Upper lobe of left lung (tissue), 4 donors: Measurements from ENCODE around the gene PTPRN2.

Experiments used
- POLR2A ChIP-seq, 4 donors: fragments of 450-650 bp; IDR thresholded peaks; one replicate each; pipeline ENCODE4 v1.5.1; 2016 to 2017; ENCODE audit warnings: antibody characterized with exemption in 4 of 4, mild to moderate bottlenecking in 2 of 4
- POLR2AphosphoS5 ChIP-seq, 2 donors: sonication (generic); formaldehyde crosslinking; IDR thresholded peaks; one replicate each; pipeline ENCODE4 v1.5.1; 2017; ENCODE audit warnings: antibody characterized with exemption in 2 of 2
- TF ChIP-seq, protein P1 (sequence below), 6 experiments: fragments of 450-650 bp in 4 of 6; fragments of 200-600 bp in 2 of 6; sonication (generic) in 2 of 6; IDR thresholded peaks; one replicate each; pipeline ENCODE4 v1.5.1; 2016 to 2019; ENCODE audit warnings: antibody characterized with exemption in 6 of 6

DNA sequence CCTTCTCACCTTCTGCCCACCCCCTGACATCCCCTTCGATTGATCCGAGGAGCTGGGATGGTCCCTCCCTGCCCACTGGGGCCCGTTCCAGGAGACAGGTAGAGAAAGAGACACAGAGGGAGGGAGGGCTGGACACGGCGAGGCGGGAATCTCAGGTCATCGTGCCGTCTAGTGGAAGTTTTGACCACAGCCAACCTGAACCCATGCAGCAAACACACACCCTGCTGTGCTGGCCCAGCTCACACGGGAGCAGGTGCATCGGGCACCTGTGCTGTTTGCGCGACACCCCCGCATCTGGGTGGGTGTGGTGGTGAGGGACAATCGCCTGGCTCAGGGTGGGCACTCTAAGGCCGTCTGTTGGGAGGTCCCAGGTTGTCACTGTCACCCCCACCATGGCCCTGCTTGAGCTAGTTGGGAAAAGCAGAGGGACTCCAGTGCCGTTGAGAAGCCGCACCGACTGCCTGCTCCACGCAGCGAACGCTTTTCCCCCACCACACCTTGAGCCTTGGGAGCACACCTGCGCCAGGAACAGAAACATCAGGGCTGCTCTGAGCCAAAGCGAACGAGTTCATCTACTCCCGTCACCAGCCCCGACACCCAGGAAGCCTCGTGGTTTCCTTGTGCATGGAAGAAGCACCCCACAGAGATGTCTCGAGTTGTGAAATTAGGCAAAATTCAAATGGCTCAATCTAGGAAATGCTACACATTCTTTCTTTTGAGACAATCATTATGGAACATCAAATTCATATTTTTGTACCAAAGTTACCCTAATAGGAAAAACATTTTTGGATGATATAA lies 965.0 kb downstream of the PTPRN2 start:
- TF ChIP-seq, protein P1, sequence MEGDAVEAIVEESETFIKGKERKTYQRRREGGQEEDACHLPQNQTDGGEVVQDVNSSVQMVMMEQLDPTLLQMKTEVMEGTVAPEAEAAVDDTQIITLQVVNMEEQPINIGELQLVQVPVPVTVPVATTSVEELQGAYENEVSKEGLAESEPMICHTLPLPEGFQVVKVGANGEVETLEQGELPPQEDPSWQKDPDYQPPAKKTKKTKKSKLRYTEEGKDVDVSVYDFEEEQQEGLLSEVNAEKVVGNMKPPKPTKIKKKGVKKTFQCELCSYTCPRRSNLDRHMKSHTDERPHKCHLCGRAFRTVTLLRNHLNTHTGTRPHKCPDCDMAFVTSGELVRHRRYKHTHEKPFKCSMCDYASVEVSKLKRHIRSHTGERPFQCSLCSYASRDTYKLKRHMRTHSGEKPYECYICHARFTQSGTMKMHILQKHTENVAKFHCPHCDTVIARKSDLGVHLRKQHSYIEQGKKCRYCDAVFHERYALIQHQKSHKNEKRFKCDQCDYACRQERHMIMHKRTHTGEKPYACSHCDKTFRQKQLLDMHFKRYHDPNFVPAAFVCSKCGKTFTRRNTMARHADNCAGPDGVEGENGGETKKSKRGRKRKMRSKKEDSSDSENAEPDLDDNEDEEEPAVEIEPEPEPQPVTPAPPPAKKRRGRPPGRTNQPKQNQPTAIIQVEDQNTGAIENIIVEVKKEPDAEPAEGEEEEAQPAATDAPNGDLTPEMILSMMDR (IDR thresholded peaks at IDR 0.05) = no peak
- TF ChIP-seq POLR2AphosphoS5 (IDR thresholded peaks at IDR 0.05) = no peak
- no peak for TF ChIP-seq POLR2A (IDR thresholded peaks at IDR 0.05)
